ENCODE measurements around the gene POT1. TPM values are rescaled to one million over a fixed set of nuclear protein-coding genes. Genes with fewer than 3 reads are reported as not detected.

Gene POT1
- total RNA-seq, 4 donors from 2014 or later: 3.7 to 15.1 (median 14.7) TPM

DNA sequence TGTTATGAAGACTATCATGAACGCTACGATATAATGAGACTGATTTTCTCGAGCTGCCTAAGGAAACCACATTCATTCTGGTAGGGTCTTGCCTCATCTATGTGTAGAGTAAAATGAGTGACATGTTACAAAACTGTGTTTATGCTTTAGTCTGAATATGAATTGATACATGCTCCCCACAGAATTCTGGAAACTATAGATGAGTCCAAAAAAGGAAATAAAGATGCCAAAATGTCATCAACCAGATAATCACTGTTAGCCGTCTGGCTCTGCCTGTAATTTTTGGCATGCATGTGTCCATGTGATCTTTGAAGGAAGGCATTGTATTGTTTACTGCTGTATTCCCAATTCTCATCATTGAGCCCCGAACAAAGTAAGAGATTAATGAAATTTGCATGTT, 121.4 kb downstream of the POT1 start:
- intact Hi-C loops (cut with DNase I; ENCODE audit: low total_unique reads) (no loop called here), in situ Hi-C loops (cut with MboI; ENCODE audit: low pct_ligation_motif_present in 1 of 4, low pct_unique_long_range_greater_than_20kb in 1 of 4, low sequenced_read_pairs in 3 of 4) (no loop called here)
- Histone ChIP-seq H3K4me1 (no peaks in the 10 kb centered on the region), H3K9me3 (no peaks in the 10 kb centered on the region), H3K4me3 (no peak overlapping the region), H3K27ac (no peak overlapping the region), H3K27me3 (no peaks in the 10 kb centered on the region), H3K36me3 (no peaks in the 10 kb centered on the region)
- DNase-seq: no peak
- TF ChIP-seq POLR2A (IDR thresholded peaks at IDR 0.05) (no peak), POLR2AphosphoS5 (IDR thresholded peaks at IDR 0.05) (no peak), EP300 (IDR thresholded peaks at IDR 0.05; ENCODE audit: low read depth) (no peak)
- TF ChIP-seq, protein P1, sequence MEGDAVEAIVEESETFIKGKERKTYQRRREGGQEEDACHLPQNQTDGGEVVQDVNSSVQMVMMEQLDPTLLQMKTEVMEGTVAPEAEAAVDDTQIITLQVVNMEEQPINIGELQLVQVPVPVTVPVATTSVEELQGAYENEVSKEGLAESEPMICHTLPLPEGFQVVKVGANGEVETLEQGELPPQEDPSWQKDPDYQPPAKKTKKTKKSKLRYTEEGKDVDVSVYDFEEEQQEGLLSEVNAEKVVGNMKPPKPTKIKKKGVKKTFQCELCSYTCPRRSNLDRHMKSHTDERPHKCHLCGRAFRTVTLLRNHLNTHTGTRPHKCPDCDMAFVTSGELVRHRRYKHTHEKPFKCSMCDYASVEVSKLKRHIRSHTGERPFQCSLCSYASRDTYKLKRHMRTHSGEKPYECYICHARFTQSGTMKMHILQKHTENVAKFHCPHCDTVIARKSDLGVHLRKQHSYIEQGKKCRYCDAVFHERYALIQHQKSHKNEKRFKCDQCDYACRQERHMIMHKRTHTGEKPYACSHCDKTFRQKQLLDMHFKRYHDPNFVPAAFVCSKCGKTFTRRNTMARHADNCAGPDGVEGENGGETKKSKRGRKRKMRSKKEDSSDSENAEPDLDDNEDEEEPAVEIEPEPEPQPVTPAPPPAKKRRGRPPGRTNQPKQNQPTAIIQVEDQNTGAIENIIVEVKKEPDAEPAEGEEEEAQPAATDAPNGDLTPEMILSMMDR (IDR thresholded peaks at IDR 0.05): no peak
- 71 to 79% methylated on average over 5 of the region's 5 CpGs for WGBS, 2 donors (ENCODE audit: low coverage in 1 of 2)

DNA sequence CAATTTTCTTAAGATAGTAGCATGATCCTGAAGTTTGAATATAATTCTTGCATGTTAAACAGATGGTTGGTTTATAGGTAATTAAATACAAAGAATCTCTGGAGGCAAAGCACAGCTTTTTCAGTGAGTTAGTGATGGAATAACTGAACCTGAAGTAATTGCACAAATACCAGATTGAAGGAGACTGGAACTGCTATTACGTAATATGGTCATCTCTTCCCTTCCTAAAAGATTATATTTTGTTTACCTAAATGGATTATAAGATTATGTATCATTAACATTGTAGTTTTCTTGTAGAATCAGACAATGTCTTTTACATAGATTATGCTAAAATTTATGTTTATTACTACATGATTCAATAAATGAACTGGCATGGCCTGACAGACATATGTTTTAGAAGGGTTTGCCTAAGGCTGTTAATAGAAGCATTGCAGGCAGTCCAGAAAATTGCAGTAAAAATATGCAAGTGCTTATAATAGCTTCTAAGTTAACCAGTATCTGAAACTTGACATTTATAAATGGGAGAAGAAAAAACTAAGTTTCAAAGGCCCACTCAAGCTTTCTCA, 128.2 kb downstream of the POT1 start:
- TF ChIP-seq POLR2A (IDR thresholded peaks at IDR 0.05) (no peak), EP300 (IDR thresholded peaks at IDR 0.05; ENCODE audit: low read depth) (no peak), POLR2AphosphoS5 (IDR thresholded peaks at IDR 0.05) (no peak)
- TF ChIP-seq, protein P1 (IDR thresholded peaks at IDR 0.05): no peak
- 69 to 88% methylated on average over 1 of the region's 1 CpG for WGBS, 2 donors (ENCODE audit: low coverage in 1 of 2)
- no peaks in the 10 kb centered on the region for H3K4me1 ChIP-seq
- H3K36me3 ChIP-seq: no peaks in the 10 kb centered on the region
- H3K27ac ChIP-seq: no peak overlapping the region
- intact Hi-C loops (cut with DNase I; ENCODE audit: low total_unique reads) (no loop called here), in situ Hi-C loops (cut with MboI; ENCODE audit: low pct_ligation_motif_present in 1 of 4, low pct_unique_long_range_greater_than_20kb in 1 of 4, low sequenced_read_pairs in 3 of 4) (no loop called here)
- H3K27me3 ChIP-seq: no peaks in the 10 kb centered on the region
- no peak overlapping the region for H3K4me3 ChIP-seq
- DNase-seq: no peak
- no peaks in the 10 kb centered on the region for H3K9me3 ChIP-seq

DNA sequence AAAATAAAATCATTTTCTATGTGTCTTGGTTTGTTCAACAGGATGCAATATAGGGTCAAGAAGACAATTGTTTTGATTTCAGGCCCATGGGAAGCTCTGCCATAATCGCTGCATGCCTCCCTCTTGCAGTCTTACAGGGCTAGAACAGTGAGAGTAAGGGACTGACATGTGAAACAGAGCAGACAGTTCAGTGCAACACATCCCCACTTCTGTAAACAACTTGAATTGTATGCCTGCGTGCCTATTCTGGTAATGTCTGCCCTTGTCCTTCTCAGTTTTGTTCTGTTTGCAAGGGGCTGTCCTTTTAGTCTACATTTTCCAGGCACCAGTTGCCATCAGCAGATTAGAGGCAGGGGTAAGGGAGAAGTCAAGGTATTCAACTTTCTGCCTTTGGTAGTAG, 129.2 kb downstream of the POT1 start:
- WGBS, 2 donors (ENCODE audit: low coverage in 1 of 2): 70% methylated on average over 2 of the region's 2 CpGs; no CpG with 5 or more reads in 1 of the 2 donors
- H3K36me3 ChIP-seq: no peaks in the 10 kb centered on the region
- H3K9me3 ChIP-seq: no peaks in the 10 kb centered on the region
- H3K4me3 ChIP-seq: no peak overlapping the region
- H3K4me1 ChIP-seq: no peaks in the 10 kb centered on the region
- no peaks in the 10 kb centered on the region for H3K27me3 ChIP-seq
- TF ChIP-seq POLR2A (IDR thresholded peaks at IDR 0.05): no peak
- TF ChIP-seq, protein P1 (IDR thresholded peaks at IDR 0.05): no peak
- TF ChIP-seq POLR2AphosphoS5 (IDR thresholded peaks at IDR 0.05): no peak
- TF ChIP-seq EP300 (IDR thresholded peaks at IDR 0.05; ENCODE audit: low read depth): no peak
- no peak overlapping the region for H3K27ac ChIP-seq
- DNase-seq: no peak
- in situ Hi-C loops (cut with MboI; ENCODE audit: low pct_ligation_motif_present in 1 of 4, low pct_unique_long_range_greater_than_20kb in 1 of 4, low sequenced_read_pairs in 3 of 4): no loop called here
- intact Hi-C loops (cut with DNase I; ENCODE audit: low total_unique reads): no loop called here

DNA sequence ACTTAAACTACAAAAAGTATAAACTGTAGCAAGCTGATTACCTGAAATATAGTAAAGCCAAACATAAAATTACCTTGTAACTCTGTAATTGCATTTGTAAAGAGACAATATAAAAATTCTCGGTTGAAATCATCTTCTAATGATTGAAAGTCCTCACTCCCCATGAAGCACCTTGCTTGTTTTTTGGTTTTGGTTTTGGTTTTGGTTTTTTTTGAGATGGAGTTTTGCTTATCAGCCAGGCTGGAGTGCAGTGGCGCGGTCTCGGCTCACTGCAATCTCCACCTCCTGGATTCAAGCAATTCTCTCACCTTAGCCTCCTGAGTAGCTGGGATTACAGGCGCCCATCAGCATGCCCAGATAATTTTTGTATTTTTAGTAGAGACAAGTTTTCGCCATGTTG, 130.2 kb downstream of the POT1 start:
- no peaks in the 10 kb centered on the region for H3K36me3 ChIP-seq
- no peak overlapping the region for H3K4me3 ChIP-seq
- WGBS, 2 donors (ENCODE audit: low coverage in 1 of 2): 83 to 91% methylated on average over 6 of the region's 6 CpGs
- no peak overlapping the region for H3K27ac ChIP-seq
- DNase-seq: no peak
- H3K4me1 ChIP-seq: no peaks in the 10 kb centered on the region
- intact Hi-C loops (cut with DNase I; ENCODE audit: low total_unique reads) (no loop called here), in situ Hi-C loops (cut with MboI; ENCODE audit: low pct_ligation_motif_present in 1 of 4, low pct_unique_long_range_greater_than_20kb in 1 of 4, low sequenced_read_pairs in 3 of 4) (loop anchor here in 2 of 4 donors (25.0 kb wide), 1 partner anchor 637 kb away; no protein-coding TSS in a partner anchor)
- no peaks in the 10 kb centered on the region for H3K27me3 ChIP-seq
- no peaks in the 10 kb centered on the region for H3K9me3 ChIP-seq
- no peak for TF ChIP-seq POLR2A (IDR thresholded peaks at IDR 0.05)
- no peak for TF ChIP-seq EP300 (IDR thresholded peaks at IDR 0.05; ENCODE audit: low read depth)
- TF ChIP-seq POLR2AphosphoS5 (IDR thresholded peaks at IDR 0.05): no peak
- TF ChIP-seq, protein P1 (IDR thresholded peaks at IDR 0.05): no peak

All from transverse colon (tissue), 4 donors.